NCI-H146 treated with DMSO at 0.1 percent for 48 hours (cell line): Measurements from ENCODE around the gene SIPA1L2.

ENCODE experiments used
- DNase-seq: peaks from one replicate; lab custom pipeline; 2025; ENCODE audit not compliant: unreplicated experiment; lab: John Stamatoyannopoulos, UW

Gene SIPA1L2

DNA sequence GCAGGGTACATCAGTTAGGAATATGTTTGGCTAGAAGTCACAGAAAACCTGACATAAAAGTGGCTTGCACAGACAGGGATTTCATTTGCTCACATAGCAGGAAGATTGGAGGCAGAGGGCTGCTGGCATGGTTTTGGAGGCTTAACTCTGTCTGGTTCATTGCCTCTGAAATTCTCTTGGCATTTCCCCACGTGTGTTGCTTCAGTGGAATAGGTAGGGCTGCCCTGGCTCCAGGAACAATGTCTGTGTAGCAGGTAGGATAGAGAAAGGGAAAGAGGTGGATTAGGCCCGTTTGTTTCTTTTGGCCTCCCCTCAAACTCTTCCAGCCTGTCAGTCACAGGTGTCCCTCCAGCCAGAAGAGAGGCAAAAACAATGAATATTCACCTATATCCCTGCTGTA, 20.5 kb upstream of the SIPA1L2 start:
- DNase-seq, result no peak

DNA sequence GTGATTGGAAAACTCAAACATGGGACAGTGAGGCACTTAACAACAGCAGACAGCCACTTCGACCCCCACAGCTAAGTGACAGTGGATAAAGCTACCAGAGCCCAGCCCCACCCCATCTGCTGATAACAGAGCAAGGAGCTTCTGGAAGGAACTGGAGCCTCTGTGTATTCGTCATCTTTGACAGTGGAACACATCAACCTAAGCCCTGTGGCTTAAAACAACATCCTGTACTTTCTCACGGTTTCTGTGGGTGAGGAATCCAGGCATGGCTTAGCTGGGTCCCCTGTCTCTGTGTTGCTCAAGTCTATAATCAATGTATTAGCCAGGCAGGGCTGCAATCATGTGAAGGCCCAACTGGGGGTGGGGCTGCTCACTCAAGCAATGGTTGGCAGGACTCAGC, 18.4 kb upstream of the SIPA1L2 start:
- DNase-seq, result no peak

DNA sequence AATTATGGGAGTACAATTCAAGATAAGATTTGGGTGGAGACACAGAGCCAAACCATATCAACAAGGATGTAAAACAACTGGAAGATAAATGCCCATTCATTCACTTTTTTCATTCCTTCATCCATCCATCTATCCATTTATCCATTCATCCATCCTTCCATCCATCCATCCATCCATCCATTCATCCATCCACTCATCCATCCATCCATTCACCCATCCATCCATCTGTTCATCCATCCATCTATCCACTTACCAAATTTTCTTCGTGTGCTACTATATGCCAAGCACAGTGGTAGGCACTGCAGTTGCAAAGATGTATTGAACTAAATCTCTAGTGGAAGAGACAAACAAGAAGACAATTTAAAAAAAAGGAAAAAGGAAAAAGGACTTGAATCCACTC, 14.3 kb upstream of the SIPA1L2 start:
- DNase-seq, result no peak

DNA sequence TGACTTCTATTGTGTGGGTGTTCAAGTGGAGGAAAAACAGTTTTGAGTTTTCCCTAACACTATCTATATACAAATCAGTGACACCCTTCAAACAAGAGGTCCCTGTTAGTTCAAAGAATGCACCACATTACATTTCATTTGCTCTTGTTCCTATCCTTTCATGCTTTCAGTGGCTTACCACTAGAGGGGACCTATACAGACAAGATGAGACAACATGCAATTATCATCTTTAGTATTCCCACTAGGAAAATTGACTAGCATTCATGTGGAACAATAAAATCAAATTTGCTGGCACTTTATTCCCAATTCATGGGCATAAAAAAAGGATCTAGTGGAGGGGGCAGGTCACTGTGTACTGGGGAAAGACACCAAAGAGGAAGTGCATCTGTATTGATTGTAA, 13.3 kb upstream of the SIPA1L2 start:
- peak; percentile 2 for DNase-seq

DNA sequence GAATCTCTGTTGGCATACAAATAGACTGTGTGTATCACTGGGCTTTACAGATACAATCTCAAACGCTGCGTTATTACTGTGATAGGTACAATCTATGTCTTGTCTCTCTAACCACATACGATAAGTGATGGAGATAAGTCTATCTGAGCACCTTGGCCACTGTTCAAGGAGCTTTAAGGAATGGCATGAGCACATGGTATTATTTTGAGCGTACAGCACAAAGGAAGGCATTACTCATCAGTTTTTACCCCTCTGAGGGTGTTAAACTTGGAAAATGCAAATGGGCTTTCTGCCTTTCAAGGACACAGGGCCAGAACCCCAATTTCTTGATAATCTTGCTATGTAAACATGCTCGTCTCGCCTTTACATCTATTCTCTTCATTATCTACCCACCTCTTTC, 11.6 kb upstream of the SIPA1L2 start:
- no peak for DNase-seq

DNA sequence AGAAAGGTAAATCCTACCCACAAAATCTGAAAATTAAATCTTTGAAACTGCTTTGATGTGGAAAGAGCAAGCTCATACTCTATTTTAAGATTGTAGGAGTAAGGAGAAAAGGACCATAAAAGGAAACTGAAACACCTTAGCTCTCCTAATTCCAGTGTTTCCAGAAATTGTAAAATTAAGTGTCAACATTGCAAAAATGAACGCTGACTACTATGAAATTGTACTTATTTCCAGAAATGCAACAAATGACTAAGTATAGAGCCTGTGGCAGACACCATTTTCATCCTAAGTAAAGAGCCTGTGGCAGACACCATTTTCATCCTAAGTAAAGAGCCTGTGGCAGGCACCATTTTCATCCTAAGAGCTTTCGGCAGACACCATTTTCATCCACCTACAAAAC, 6.9 kb upstream of the SIPA1L2 start:
- DNase-seq, result no peak

DNA sequence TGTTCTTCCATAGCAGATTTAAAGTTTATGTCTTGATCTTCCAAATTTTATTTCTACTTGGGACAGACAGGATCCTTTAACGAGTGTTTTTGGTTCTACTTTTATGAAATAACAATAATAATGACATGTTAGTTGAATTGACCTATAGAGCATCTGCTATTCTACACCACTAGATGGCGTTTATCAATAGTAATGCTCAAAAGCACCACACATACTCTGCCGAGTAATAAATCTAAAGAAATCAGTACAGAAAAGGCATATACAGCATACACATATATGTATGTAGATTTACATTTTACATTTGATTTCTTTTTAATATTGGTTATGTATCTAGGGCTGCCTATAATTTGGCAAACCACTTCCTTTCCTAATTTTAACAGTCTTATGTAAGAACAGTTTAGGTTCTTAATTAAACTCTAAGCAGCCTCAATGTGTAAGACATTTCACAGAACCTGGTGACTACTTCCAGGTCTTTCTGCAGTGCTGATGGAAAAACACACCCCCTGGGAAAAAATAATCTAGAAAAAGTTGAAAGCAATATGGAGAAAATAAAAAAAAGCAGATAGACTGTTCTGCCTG, 5.9 kb upstream of the SIPA1L2 start:
- peak; percentile 71 for DNase-seq

DNA sequence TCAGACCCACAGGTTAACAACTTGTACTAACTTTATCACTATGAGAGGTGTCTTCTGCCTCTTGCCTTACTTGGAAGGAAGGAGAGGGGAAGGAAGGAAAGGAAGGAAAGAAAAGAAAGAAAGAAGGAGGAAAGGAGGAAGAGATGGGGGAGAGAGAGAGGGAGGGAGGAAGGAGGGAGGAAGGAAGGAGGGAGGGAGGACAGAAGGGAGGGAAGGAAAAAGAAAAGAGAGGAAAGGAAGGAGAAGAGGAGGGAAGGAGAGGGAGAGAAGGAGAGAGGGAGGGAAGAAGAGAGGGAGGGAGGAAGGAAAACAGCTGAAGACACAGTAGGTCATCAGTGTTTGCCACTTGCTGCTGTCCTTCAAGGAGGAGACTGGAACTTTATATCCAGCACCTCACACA, 5.3 kb upstream of the SIPA1L2 start:
- no peak for DNase-seq

DNA sequence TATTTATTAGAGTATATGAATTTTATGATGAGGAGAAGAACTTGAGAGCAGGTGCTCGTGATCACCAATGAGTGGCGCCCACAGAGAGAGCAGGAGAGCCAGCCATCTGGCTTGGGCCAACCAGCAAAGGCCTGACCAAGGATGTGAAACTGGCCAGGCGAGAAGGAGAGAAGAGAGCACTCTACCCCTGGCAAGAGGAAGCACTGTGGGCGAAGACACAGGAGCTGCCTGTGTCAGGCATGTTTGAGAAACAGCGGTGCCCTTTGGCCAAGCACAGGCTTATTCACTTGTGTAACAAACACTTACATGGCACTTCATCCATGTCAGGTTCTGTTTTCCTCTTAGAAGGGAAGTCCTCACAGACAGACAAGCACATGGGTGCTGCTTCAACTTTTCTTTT, 4.2 kb upstream of the SIPA1L2 start:
- no peak for DNase-seq

DNA sequence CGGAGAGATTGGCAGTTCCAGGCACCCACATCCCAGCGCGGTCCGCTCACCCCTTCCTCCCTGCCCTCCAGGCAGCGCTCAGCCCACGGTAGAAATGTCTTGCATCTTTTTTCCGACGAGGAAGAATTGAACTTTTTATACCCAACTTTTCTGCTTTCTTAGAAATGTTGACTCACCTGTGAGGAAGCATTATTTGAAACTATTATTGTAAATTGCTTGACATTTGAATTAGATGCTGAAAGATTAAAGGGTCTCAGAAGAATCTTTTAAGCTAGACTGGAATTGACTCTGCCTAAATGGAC, 912 bp upstream of the SIPA1L2 start:
- DNase-seq, result no peak

DNA sequence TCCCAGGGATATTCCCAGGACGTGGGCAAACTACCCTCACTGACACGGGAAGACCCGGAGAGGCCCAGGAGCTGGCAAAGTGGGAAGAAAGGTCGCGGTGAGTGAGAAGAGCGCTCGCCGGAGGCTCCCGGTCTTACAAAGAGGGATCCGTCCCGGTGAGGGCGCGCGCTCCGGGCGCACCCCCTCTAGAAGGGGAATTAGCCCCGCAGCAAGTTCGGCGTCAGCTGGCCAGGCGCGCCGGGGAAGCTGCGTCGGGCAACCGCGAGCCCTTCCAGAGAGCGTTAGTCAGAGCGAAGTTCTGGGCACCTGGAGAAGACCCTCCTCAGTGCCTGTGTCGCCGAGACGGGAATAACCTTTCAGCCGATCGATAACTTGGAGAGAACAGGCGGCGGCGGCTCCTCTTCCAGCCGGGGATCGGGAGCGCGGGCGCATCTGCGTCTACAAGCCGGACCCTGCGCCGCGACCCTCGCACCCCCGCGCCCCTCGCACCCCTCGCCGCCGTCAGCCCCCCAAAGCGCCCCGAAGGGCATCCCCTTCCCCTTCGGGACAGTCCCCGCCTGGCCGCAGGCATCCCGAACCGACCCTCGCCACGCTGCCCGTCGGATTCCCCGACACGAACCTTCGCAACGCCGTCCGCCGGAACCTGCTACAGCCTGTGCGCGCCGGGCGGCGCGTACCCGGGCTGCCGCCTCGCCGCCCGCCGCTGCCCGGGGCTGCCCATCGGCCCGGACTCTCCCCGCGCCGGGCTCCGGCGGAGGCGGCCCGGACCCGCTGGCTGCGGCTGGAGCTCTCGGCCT, 485 bp downstream of the SIPA1L2 start:
- peak; percentile 17 for DNase-seq

DNA sequence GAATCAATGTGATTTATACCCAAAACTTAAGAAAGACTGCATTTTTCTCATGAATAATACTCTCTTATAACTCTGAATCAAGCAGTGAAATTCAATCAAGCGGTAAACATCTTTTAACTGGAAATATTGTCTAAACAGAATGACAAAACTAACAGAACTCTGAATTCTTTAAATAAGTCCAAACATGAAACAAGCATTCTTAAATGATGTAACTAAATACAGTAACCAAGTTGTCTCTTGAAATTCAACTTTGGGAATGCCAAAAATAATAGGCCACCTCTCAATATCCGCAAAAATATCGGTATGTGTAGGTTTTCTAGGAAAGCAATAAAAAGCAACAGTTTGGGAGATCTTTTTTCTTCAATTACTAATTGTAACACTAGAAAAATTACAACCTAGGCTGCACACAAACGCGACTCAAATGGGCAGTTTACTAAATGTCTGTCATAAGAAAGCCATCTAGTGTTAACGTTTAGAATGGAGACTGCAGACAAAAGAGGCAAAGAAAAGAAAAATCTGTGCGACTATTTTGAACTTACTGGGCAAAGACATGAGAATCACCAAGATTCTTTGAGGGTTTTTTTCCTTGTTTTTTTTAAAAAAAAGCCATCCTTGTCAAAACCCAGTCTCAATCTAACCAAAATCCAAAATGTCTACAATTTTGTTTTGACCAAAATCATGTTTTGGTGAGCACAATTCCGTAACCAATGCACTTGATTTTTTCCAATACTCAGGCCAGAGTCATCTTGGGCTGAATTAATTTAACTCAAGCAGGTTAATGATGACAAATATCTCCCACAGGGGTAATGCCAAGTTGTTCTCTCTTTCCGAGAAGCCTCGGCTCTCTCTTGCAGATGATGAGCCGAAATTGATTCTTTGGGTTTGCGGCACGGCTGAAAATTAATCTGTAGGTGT, 1.3 kb downstream of the SIPA1L2 start:
- DNase-seq, result no peak

DNA sequence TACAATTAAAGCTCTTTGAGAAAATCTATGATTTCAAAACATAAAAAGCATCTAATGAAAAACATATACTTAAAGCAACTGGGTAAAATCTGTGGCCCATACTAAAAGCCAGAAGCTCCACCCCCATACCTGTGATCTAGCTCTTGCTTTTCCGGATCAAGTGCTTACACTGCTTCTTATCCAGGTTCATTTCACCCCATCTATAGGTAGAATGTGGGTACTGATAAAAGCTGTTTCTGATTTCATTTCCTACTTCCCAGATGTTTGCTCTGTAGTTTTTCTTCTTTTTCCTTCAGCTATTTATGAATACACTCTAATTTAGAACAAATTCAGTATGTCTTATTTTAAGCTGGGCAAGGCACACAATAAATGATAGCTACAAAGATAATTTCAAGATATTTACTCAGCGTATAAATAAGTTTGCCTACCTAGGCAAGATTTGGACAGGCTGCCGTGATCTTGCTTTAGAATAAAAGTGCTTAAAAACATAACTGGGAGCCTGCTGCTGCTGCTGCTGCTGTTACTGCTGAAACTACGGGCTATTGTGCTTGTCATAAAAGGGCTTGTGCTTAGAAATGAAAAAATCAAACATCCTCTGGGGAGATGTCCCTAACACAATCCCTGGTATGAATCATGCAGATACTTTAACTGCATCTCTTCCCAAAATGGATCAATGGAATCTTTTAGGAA, 2.1 kb downstream of the SIPA1L2 start:
- peak; percentile 56 for DNase-seq

DNA sequence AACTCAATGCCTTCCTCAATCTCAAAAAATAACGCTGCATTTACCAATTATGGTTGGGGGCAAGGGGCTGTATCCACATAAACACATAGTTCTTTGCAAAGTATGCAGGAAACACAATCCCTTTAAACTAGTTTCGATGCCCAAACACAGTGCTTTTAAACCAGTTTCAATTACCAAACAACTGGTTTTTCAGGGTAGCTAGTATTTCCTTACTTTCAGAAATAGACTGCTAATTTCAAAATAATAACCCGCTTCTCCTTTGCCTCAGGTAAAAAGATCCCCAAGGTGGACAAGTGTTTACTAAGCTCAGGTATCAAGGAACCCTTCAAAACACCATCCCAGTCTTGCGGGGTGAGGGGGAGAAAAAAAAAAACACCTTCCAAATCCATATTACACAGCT, 2.8 kb downstream of the SIPA1L2 start:
- DNase-seq, result no peak

DNA sequence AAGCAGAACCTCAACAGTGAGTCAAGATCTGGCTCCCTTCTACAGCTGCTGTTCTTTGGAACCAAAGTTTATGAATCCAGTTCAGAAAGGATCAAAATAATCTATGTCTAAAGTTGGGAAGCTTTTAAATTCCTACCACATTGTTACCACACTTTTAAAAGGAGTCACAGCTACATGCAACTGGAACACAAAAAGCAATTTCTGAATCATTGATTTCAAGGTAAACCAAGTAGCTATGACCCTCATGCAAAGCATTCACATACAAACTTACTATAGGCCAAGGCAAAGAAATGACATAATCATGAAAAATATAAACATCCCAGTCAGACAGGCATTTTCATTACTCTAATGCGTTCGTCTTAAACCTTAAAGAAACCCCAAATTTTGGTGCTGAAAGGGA, 3.5 kb downstream of the SIPA1L2 start:
- DNase-seq, result no peak

DNA sequence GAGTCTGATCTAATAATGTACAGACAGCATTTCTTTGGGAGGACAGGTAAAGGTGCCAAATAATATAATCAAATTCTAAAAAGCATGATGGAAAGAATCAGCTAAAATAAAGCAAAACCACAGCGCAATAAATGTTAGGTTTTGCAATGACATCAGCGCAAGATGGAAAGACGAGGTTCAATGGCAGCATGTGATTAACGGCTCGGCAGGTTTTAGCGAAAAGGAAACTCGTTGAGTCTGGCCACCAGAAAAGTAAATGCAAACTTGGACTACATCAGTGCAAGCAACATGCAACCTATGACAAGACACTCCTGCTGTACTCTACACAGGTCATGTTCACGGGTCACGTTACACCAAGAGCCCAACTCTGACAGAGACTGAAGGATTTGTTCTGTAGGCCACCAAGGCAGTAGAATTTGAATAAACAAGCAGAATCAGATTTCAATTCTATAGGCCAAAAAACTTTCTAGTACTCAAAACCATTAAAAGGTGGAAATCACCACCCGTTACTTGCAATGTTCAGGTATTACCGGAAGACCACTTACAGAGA, 4.5 kb downstream of the SIPA1L2 start:
- no peak for DNase-seq

DNA sequence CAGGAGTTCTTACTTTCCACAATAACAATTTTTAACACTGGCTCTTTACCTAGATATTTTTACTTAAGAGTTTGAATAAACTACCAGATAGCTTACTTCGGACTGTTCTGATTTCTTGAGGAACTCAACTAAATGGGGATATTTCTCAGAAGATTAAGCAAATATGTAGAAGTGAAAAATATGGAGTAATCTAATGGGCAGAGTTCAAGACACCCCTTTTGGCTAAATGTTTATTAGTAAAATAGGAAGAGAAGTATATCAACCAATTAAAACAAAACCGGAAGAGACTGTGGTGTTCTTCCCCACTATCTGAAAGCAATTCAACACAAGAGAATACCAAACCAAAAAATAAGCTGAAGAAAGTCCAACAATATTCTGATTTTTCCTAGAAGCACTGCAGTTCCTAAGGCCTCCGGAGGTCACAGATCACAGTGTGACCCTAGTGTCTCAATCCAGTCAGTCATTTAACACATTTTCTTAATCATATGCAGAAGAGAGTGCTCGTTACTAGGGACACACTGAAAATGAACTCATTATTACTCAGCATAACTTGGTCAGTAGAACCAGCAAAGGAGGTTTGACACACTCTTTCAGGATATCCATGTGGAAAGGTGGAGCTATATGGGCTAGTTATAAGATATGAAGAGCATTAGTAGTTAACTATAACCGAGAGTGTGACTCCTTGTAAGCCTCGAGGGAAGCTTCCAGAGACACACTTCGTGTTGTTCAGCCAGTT, 5.2 kb downstream of the SIPA1L2 start:
- DNase-seq, result no peak

DNA sequence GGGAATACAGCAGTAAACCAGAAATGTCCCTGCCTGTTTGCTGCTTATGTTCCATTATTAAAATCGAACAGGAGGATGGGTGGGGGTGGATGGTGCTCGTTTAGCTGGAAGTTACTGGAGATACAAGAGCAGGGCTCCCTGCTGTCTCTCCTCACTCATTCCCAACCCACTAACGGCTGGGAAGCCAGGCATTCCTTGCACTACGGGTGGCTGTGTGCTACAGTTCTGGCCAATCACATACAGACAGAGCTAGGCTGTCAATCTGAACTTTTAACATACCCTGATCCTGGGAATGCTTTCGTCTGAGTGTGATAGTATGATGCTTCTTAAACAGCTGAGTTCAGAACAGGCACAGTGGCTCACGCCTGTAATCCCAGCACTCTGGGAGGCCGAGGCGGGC, 7.0 kb downstream of the SIPA1L2 start:
- peak; percentile 37 for DNase-seq

DNA sequence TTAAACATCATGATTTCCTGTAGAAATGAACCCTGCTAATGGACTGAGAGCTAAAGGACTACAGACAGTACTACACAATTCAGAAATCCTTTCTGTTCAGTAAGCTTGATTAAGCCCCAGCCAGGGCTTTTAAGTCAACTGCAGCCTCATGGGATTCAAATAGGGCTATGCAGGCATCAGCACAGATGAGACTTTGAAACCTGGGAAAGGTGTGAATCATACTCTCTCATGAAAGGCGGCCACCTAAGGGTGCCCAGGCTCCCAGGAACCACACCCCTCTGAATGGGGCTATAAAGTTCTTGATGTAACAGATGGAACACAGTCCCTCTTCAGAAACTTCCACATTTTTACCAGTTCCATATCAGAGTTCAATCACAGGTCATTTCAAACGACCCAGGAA, 7.6 kb downstream of the SIPA1L2 start:
- DNase-seq, result no peak

DNA sequence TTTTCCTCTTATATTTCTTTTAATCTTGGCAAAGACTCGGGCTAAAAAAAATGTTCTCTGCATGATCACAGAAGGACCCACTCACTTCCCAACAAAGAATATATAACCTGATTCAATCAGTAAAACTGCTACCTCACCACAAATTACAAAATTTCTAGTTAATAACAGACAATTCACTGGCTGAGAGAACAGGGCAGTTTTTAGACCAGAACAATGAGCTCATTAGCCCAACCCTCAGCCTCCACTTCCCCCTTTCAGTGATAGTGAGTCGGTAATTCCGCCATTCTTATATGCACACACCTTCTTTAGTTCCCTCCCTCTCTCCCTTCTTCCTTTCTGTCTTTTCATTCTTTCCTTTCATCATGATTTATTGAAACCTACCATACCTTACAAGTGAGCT, 8.9 kb downstream of the SIPA1L2 start:
- DNase-seq, result no peak
